Adrenal gland (tissue), 12 donors: ENCODE results near the gene DSCAML1. TPM values are rescaled to one million over a fixed set of nuclear protein-coding genes. Genes with fewer than 3 reads are reported as not detected.

Experiments used
- DNase-seq, 7 donors: peaks; one replicate each; pipeline ENCODE4 v3.0.0-alpha.2; 2019 to 2020
- H3K27ac ChIP-seq, 5 donors: fragments of 200-600 bp; sonication (generic) in 4 of 5; 1 replicate in 3 of 5; 2 replicates in 2 of 5; pipeline versions ENCODE4 v1.5.1 to v1.8.0; 2016 to 2020; ENCODE audit warnings: mild to moderate bottlenecking in 1 of 5
- H3K27me3 ChIP-seq: fragments of 200-600 bp; 2 replicates; pipeline ENCODE4 v1.8.0; 2021
- H3K36me3 ChIP-seq, 2 donors: fragments of 200-600 bp; replicated peaks in 1 of 2; 1 replicate in 1 of 2; 2 replicates in 1 of 2; pipeline versions ENCODE4 v1.5.1 to v1.8.0; 2018 to 2022
- H3K4me1 ChIP-seq, 2 donors: fragments of 200-600 bp; replicated peaks in 1 of 2; 1 replicate in 1 of 2; 2 replicates in 1 of 2; pipeline versions ENCODE4 v1.5.1 to v1.8.0; 2018 to 2021
- H3K4me3 ChIP-seq, 4 donors: fragments of 200-600 bp; sonication (generic) in 3 of 4; one replicate each; pipeline ENCODE4 v1.5.1; 2016 to 2018
- H3K9me3 ChIP-seq, 3 donors: fragments of 200-600 bp; sonication (generic) in 1 of 3; replicated peaks in 1 of 3; 1 replicate in 2 of 3; 2 replicates in 1 of 3; pipeline versions ENCODE4 v1.5.1 to v1.8.0; 2016 to 2021
- POLR2A ChIP-seq, 2 donors: fragments of 450-650 bp; IDR thresholded peaks; one replicate each; pipeline ENCODE4 v1.6.1; 2017; ENCODE audit warnings: antibody characterized with exemption in 2 of 2, mild to moderate bottlenecking in 2 of 2, moderate library complexity in 1 of 2
- WGBS, 4 donors: extraction: QIAGEN DNeasy Blood & Tissue Kit in 2 of 4; methylation state at CpG; one replicate each; pipeline versions ENCODE4 v1.1.5 to v1.1.7; 2013 to 2017; 5-methylcytosine and 5-hydroxymethylcytosine counted together
- intact Hi-C, 2 donors: fragments of 100-400 bp; cut with DNase I; formaldehyde crosslinking; loops; one replicate each; pipeline versions ENCODE4 v1.14.1 to v1.15.0; 2022 to 2023
- polyA plus RNA-seq, 3 donors: library from polyadenylated mRNA; stranded (reverse); fragments of 200-250 nt in 2 of 3; fragments of 350-450 nt in 1 of 3; fragmentation: Illumina TruSeq in 1 of 3; extraction: RNeasy Lipid Tissue Mini Kit (QIAGEN cat#74804) in 1 of 3; gene quantifications; one replicate each; pipeline ENCODE4 v1.2.3, GENCODE V29; 2013 to 2014
- total RNA-seq, 9 donors: library from RNA; depleted of rRNA in 4 of 9; stranded (reverse); fragments of >200 nt in 4 of 9; fragments of 120-200 nt in 1 of 9; fragmentation: NEBNext Ultra II Directional in 1 of 9; extraction: Animal tissue kit (Norgen Biotek cat#: 25700) in 1 of 9; gene quantifications; one replicate each; pipeline versions ENCODE4 v1.1.0 to v1.2.4, GENCODE V29; 2013 to 2023
- TF ChIP-seq, protein P1 (sequence below), 6 experiments: fragments of 450-650 bp in 4 of 6; fragments of 200-600 bp in 2 of 6; sonication (generic) in 1 of 6; IDR thresholded peaks; 1 replicate in 5 of 6; 2 replicates in 1 of 6; pipeline versions ENCODE4 v1.5.1 to v1.8.0; 2016 to 2021; ENCODE audit warnings: antibody characterized with exemption in 6 of 6, mild to moderate bottlenecking in 2 of 6, moderate library complexity in 1 of 6
- donor health status: healthy with polysubstance abuse.
- donor health status: Bipolar disorder and iron deficiency.
- donor health status: DM: yes; HTN: yes; CAD: no.
- donor health status: DM: no; HTN: no; CAD: no.
- donor health status: DM: no; HTN: no; CAD: no.
- donor health status: DM: yes; HTN: yes; CAD: no.

Gene DSCAML1
- total and polyA plus RNA-seq, 12 donors: 0.09 to 1.9 (median 0.55) TPM; not detected in 1

DNA sequence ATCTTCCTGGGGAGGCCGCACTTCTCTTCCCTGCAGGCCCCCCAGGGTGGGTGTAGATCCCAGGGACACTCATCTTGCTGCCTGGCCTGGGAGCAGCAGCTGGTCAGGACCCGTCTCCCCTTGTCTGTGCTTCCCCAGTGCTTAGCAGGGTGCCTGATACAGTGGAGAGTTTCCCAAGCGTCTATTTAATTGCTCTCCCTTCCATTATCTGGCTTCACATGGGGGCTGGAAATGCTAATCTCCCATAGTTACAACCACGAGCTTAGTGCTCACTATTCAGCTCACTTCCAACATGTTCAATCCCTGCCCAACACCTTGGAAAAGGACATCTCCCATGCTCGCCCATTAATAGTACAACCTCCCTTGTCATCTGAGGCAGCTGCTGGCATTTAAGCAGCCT, 100.5 kb downstream of the DSCAML1 start:
- intact Hi-C loops: no loop called here
- Histone ChIP-seq H3K9me3 (no peaks in the 10 kb centered on the region), H3K27me3 (no peaks in the 10 kb centered on the region)

DNA sequence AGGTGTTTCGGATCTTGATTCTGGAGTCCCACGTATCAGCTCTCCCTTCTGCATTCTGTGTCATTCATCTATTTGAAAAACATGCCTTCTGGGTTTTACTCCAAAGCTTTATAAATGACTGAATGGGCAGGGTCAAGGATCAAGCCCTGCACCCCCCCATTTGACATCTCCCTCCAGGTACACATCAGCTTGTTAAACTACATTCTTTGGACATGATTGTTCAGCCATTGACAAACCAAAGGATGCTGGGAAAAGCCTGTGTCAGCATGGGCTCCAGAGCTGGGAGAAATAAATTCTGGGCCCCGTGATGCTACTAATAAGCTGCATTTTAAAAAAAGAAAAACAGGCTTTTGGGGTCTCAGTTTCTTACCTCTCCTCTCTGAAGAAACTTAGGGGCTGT, 103.7 kb downstream of the DSCAML1 start:
- Histone ChIP-seq H3K4me1 (no peaks in the 10 kb centered on the region), H3K36me3 (no peaks in the 10 kb centered on the region), H3K27me3 (no peaks in the 10 kb centered on the region), H3K9me3 (no peaks in the 10 kb centered on the region), H3K4me3 (no peak overlapping the region), H3K27ac (no peak overlapping the region)
- intact Hi-C loops: no loop called here
- no peak for TF ChIP-seq POLR2A (IDR thresholded peaks at IDR 0.05)
- TF ChIP-seq, protein P1, sequence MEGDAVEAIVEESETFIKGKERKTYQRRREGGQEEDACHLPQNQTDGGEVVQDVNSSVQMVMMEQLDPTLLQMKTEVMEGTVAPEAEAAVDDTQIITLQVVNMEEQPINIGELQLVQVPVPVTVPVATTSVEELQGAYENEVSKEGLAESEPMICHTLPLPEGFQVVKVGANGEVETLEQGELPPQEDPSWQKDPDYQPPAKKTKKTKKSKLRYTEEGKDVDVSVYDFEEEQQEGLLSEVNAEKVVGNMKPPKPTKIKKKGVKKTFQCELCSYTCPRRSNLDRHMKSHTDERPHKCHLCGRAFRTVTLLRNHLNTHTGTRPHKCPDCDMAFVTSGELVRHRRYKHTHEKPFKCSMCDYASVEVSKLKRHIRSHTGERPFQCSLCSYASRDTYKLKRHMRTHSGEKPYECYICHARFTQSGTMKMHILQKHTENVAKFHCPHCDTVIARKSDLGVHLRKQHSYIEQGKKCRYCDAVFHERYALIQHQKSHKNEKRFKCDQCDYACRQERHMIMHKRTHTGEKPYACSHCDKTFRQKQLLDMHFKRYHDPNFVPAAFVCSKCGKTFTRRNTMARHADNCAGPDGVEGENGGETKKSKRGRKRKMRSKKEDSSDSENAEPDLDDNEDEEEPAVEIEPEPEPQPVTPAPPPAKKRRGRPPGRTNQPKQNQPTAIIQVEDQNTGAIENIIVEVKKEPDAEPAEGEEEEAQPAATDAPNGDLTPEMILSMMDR (IDR thresholded peaks at IDR 0.05): no peak
- 82 to 91% (median 89%) methylated on average over 3 of the region's 3 CpGs for WGBS, 4 donors
- no peak for DNase-seq

More for the DNA sequence above, 100.5 kb downstream of the DSCAML1 start:
- H3K27ac ChIP-seq: no peak overlapping the region
- no peaks in the 10 kb centered on the region for H3K36me3 ChIP-seq
- no peaks in the 10 kb centered on the region for H3K4me1 ChIP-seq
- 48 to 67% (median 59%) methylated on average over 5 of the region's 5 CpGs for WGBS, 4 donors
- TF ChIP-seq, protein P1 (IDR thresholded peaks at IDR 0.05): no peak
- TF ChIP-seq POLR2A (IDR thresholded peaks at IDR 0.05): no peak
- no peak overlapping the region for H3K4me3 ChIP-seq
- no peak for DNase-seq

DNA sequence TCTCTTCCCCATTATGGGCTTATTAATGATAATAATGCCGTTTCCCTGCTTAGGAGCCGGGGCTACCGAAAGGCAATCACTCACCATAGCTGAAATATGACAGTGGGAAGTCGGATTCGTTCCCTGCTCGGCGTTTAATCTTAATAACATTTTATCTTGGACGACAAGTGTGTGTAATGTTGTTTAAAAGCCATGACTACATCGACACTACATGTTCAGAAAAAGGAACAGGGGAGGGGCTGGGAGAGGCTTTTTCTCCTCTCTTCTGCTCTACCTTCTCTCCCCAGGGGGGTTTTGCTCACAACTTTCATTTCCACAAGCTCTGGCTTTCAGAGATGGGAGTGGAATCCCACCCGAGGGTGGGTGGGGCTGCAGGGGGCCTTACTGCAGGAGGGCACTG, 105.5 kb downstream of the DSCAML1 start:
- H3K36me3 ChIP-seq: no peaks in the 10 kb centered on the region
- no peak overlapping the region for H3K27ac ChIP-seq
- intact Hi-C loops: no loop called here
- no peak for DNase-seq
- H3K9me3 ChIP-seq: no peaks in the 10 kb centered on the region
- WGBS, 4 donors: 61 to 64% (median 63%) methylated on average over 10 of the region's 10 CpGs
- no peaks in the 10 kb centered on the region for H3K4me1 ChIP-seq
- TF ChIP-seq, protein P1 (IDR thresholded peaks at IDR 0.05): no peak
- no peak for TF ChIP-seq POLR2A (IDR thresholded peaks at IDR 0.05)
- no peaks in the 10 kb centered on the region for H3K27me3 ChIP-seq
- no peak overlapping the region for H3K4me3 ChIP-seq

DNA sequence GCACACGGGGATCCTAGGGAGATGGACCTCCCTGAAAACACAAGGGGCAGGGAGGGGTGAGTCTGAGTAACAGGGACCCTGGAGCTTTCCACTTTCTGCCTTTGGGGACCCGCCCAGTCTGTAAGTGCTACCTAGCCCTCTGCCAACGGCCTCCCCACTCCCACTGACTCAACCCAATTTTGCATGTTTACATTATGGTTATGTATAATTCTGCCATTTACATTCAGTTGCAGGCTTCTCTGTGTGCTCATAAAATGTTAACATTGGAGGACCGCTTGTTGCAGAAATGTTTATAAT, 105.8 kb downstream of the DSCAML1 start:
- no peak for TF ChIP-seq POLR2A (IDR thresholded peaks at IDR 0.05)
- TF ChIP-seq, protein P1 (IDR thresholded peaks at IDR 0.05): no peak
- no peaks in the 10 kb centered on the region for H3K27me3 ChIP-seq
- DNase-seq: no peak
- no peaks in the 10 kb centered on the region for H3K9me3 ChIP-seq
- WGBS, 4 donors: 68 to 80% (median 73%) methylated on average over 4 of the region's 4 CpGs
- H3K4me3 ChIP-seq: no peak overlapping the region
- H3K4me1 ChIP-seq: no peaks in the 10 kb centered on the region
- H3K36me3 ChIP-seq: no peaks in the 10 kb centered on the region
- H3K27ac ChIP-seq: no peak overlapping the region
- intact Hi-C loops: no loop called here
